IPS-NIHi7 (cell line): Measurements from ENCODE around the gene UBA1.

Experiments
- DNase-seq: peaks from one replicate; pipeline ENCODE4 v3.0.0; 2012; ENCODE audit warnings: mixed read lengths; ENCODE audit errors: extremely low spot score

The UBA1 gene

DNA sequence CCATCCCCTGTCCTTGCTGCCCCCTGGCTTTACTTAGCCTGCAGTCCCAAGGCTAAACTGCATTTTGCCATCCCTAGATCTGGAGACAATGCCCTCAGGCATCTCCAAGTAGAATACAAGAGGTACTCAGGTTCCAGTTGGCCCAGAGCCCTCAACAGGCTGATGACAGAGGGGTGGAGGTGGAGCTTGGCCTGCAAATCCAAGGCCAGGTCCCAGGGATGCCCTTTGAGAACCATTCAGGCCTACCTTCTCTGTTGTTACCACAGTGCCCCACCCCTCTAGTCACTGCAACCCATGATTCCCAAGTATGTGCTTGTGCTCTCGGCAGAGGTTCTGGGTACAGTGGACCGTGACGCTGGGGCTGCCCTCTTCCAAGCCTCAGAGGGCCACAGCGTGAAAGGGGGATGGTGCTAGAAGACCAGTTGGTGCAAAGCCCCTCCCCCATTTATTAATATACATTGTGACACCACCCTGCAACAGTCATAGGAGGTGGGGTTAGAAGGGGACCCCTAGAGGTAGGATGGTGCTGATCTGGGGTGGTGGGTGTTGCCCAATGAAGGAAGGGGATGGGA, 6.4 kb upstream of the UBA1 start:
- DNase-seq, result no peak

DNA sequence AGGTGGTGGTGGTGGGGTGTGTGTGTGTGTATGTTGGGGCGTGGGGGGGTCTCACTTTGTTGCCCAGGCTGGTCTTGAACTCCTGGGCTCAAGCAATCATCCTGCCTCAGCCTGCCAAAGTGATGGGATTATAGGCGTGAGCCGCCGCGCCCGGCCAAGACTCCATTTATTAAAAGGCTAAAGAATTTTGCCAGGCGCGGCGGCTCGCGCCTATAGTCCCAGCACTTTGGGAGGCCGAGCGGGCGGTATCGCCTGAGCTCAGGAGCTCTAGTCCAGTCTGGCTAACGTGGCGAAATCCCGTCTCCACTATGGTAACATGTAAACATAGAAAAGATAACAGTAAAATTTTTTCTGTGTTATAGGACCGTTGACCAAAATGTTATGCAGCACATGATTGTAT, 3.7 kb upstream of the UBA1 start:
- DNase-seq, result no peak

- DNase-seq, result peak; percentile 94
These were observed 3.0 kb upstream of the UBA1 start for GRCh38 chrX:47190445-47191269.

DNA sequence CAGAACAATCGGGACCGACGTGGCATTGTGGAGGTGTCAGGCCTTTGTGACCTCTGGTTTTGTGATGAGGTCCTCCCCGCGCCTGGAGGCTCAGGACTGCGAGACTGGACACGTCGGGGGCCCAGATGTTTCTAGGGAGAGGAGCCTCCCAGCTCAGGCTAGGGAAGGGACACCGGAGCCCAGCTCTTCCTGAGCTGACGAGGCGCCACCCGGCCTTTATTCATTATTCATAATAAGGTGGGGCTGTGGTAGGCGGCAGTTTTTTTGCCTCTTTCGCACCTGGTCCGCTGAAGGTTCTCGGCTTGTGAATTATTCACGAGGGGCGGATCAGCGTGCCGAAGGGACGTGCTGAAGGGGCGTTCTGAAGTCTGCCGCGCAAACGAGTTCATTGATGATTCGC, 2.3 kb upstream of the UBA1 start:
- DNase-seq, result no peak

DNA sequence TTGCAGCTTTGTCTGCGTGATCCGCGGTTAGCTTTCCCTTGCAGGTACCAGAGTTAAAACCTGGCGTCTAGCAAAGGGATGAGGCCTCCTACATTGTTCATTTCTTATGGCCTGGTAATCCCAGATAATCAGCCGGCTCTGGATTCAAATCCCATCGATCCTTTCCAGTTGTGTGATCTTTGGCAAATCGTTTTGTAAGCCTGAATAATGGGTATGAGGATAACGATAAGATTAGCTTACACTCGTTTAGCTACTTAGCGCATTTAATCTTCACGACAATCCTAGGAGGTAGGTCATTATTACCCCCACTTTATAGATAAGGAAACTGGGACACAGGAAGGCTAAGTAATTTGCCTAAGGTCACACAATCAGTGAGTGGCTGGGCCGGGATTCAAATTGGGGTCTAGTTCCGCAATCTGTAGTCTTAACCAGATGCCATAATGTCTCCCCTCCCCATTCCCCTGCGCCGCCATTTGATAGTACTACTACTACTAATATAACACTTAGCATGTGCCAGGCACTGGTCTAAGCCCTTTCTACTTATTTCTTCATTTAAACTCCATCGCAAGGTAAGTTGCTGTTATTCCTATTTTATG, 1.7 kb upstream of the UBA1 start:
- no peak for DNase-seq

DNA sequence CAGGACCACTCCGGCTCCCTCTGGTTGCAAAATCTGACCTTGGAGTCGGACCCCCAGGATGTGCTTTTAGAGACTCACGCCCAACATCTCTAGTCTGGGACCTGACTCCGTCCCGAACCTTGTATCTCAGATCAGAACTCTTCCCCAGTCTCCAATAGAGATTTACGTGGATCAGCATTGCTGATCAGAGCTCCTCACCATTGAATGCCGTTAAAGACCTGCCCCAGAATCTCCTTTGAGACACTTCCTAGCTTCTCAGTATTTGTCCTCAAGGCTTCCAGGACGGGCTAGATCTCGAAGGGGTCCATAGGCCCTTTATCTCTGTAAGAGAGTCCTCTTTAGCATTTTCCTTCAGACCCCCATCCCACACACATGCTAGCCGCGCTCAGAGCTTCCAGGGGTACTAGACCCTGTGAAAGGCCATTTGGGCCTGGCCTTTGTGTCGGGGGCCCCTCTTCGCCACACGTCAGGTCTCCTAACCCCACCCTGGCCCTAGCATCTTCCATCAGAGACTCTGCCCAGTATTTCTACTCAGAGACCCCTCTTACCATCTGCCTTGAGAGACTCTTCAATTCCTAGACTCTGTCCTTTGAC, 662 bp downstream of the UBA1 start:
- DNase-seq, result no peak

GRCh38 chrX:47196098-47196497, 2.5 kb downstream of the UBA1 start:
- no peak for DNase-seq

DNA sequence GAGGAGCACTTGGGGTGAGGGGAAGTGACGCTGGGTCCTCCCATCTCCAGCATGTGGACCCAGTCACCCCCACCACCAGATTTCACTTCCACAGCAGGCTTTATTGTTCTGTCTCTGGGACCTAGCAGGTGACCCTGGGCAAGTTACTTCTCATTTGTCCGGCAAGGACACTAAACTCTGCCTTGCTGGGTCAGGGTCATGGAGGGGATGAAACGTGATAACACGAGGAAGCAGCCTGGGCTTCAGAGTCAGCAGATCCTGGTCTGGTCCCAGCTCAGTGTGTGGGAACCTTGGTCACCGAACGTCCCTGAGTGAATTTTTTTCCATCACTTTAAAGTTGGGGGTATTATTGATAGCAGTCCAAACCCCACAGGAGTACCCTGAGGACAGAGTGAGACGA, 3.9 kb downstream of the UBA1 start:
- DNase-seq, result no peak

- DNase-seq, result peak; percentile 48
These were observed 4.5 kb downstream of the UBA1 start for GRCh38 chrX:47198026-47198686.

DNA sequence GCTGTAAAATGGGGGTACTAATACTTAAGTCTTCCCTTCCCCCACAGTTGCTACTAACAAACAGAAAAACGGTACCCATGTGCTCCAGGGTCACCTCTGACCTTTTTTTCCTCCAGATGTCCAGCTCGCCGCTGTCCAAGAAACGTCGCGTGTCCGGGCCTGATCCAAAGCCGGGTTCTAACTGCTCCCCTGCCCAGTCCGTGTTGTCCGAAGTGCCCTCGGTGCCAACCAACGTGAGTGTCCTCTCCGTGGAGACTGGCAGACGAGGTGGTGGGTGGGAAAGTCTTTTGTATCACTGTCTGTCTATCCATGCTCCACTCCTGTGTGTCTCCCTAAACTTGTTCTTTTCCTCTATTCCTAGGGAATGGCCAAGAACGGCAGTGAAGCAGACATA, 5.1 kb downstream of the UBA1 start:
- DNase-seq, result no peak

GRCh38 chrX:47199286-47199685, 5.7 kb downstream of the UBA1 start:
- no peak for DNase-seq

DNA sequence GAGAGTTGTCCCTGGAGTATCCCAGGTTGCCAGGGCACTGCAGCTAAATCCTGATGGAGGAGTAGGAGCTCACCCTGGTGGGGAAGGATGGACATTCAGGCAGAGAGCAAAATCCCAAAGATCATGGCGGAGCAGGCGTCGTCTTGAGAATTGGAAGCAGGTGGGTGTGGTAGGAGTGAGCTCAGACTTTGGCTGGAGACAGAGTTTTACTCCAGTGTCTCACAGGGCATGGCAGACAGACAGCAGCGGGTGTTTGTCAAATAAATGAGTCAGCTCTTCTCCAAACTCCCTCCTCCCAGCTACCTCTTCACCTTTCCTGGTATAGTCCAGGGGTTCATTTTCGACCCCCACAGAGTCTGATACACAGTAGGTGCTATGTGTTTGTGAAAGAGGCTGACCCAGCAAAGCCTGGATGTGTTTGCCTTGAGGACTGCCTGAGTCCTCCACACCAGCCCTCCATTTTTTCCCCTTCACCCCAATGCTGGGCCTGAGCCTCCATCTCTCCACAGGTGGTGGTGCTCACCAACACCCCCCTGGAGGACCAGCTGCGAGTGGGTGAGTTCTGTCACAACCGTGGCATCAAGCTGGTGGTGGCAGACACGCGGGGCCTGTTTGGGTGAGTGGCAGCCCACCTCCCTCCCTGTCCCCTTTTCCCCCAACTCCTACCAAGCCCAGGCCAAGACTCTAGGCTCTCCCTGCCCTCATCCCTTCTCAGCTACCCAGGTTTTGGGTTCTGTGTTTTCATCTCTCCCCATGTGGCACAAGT, 6.9 kb downstream of the UBA1 start:
- DNase-seq, result no peak

DNA sequence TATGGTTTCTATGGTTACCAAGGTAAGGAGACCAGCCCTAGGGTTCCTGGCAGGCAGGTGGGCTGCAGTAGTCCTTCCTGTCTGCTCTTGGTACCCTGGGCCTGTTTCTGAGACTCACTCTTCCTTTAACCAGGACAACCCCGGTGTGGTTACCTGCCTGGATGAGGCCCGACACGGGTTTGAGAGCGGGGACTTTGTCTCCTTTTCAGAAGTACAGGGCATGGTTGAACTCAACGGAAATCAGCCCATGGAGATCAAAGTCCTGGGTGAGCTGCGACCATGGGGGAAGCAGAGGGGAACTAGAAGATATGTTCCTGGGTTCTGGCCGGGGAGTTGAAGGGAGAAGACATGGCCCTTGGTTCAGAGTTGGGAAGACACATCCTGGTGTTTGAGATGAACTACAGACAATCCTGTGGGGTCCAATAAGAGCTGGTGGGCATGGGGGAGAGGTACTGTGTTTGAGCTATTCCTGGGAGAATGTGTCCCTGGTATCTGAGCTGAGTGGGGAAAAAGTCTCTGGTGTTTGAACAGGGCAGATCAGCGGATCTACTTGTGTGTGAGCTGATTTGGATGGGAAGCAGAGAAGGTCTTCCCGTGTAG, 7.8 kb downstream of the UBA1 start:
- DNase-seq, result no peak

GRCh38 chrX:47202316-47202715, 8.7 kb downstream of the UBA1 start:
- no peak for DNase-seq

- DNase-seq, result no peak
These were observed 9.2 kb downstream of the UBA1 start for GRCh38 chrX:47202877-47203276.

GRCh38 chrX:47204970-47205369, 11.3 kb downstream of the UBA1 start:
- DNase-seq, result no peak

DNA sequence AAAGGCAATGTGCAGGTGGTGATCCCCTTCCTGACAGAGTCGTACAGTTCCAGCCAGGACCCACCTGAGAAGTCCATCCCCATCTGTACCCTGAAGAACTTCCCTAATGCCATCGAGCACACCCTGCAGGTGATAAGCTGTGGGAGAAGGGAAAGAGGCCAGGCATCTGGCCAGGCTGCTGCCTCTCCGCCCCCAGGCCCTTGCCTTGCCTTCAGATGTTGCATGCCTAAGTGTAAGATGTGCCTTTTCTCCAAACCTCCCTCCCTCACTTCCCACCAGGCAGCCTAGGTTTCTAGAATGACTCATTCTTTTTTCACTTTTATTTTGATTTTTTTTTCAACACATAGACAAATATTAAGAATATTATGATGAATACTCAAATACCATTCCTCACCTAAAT, 12.7 kb downstream of the UBA1 start:
- no peak for DNase-seq

- DNase-seq, result no peak
These were observed 14.5 kb downstream of the UBA1 start for GRCh38 chrX:47208108-47208507.

- DNase-seq, result no peak
These were observed 16.0 kb downstream of the UBA1 start for GRCh38 chrX:47209508-47210238.

DNA sequence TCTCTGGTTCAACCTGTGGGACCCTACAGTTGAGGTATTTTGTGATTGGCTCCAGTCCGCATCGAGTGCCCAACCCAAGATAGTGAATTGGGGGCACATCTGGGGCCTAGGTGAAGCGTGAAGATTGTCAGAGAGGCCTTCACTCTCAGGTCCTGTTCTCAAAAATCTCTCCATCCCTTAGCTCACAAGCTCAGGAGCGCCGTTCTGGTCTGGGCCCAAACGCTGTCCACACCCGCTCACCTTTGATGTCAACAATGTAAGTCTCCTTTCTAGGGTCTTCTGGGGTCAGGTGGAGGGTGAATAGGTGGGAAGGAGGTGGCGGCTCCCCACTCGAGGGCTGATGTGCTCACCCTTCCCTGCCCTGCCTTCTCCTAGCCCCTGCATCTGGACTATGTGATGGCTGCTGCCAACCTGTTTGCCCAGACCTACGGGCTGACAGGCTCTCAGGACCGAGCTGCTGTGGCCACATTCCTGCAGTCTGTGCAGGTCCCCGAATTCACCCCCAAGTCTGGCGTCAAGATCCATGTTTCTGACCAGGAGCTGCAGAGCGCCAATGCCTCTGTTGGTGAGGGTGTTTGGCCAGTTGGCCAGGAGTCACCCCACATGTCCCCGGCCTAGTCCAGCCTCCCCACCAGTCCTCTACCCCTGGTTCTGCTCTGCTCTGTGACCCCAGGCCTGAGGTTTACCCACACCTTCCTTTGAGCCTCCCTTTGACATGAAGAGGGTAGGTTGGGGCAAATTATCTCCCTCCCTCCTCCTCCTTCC, 17.2 kb downstream of the UBA1 start:
- DNase-seq, result no peak
